ENCODE results near the gene SIGLEC9. TPM values are rescaled to one million over a fixed set of nuclear protein-coding genes. Genes with fewer than 3 reads are reported as not detected.

SIGLEC9 gene
- total RNA-seq, 1 donor from 2014 or later = 0.85 TPM

GRCh38 chr19:51108805-51109146 lies 15.9 kb upstream of the SIGLEC9 start:
- Histone ChIP-seq H3K4me1 (peaks cover 6 to 9% of the 10 kb centered on the region in 2 donors), H3K4me3 (peak overlapping the region; percentile 69 to 74), H3K27me3 (no peaks in the 10 kb centered on the region), H3K9me3 (no peaks in the 10 kb centered on the region), H3K27ac (peak overlapping the region in 1 of 2 donors; percentile 27), H3K36me3 (peaks cover 4 to 7% of the 10 kb centered on the region in 2 donors)
- no peak for DNase-seq (ENCODE audit: low spot score in 2 of 2)
- intact Hi-C loops (cut with DNase I) = loop anchor here (1.0 to 10.0 kb wide), 8 partner anchors 232 to 731 kb away; partner anchors contain the start of genes CLDND2, ETFB, JOSD2 and NR1H2
- TF ChIP-seq, protein P1, sequence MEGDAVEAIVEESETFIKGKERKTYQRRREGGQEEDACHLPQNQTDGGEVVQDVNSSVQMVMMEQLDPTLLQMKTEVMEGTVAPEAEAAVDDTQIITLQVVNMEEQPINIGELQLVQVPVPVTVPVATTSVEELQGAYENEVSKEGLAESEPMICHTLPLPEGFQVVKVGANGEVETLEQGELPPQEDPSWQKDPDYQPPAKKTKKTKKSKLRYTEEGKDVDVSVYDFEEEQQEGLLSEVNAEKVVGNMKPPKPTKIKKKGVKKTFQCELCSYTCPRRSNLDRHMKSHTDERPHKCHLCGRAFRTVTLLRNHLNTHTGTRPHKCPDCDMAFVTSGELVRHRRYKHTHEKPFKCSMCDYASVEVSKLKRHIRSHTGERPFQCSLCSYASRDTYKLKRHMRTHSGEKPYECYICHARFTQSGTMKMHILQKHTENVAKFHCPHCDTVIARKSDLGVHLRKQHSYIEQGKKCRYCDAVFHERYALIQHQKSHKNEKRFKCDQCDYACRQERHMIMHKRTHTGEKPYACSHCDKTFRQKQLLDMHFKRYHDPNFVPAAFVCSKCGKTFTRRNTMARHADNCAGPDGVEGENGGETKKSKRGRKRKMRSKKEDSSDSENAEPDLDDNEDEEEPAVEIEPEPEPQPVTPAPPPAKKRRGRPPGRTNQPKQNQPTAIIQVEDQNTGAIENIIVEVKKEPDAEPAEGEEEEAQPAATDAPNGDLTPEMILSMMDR (IDR thresholded peaks at IDR 0.05) = no peak

- no peak overlapping the region for H3K27ac ChIP-seq
- TF ChIP-seq, protein P1 (IDR thresholded peaks at IDR 0.05) = no peak
- H3K27me3 ChIP-seq = no peaks in the 10 kb centered on the region
- DNase-seq (ENCODE audit: low spot score in 2 of 2) = no peak
- no peak overlapping the region for H3K4me3 ChIP-seq
- intact Hi-C loops (cut with DNase I) = no loop called here
- no peaks in the 10 kb centered on the region for H3K36me3 ChIP-seq
- H3K4me1 ChIP-seq = peaks cover 6 to 9% of the 10 kb centered on the region in 2 donors
- no peaks in the 10 kb centered on the region for H3K9me3 ChIP-seq
Measured at GRCh38 chr19:51110666-51110971, 14.1 kb upstream of the SIGLEC9 start.

- no peak overlapping the region for H3K4me3 ChIP-seq
- H3K27me3 ChIP-seq = no peaks in the 10 kb centered on the region
- H3K27ac ChIP-seq = no peak overlapping the region
- intact Hi-C loops (cut with DNase I) = no loop called here
- DNase-seq (ENCODE audit: low spot score in 2 of 2) = no peak
- H3K36me3 ChIP-seq = no peaks in the 10 kb centered on the region
- H3K4me1 ChIP-seq = peaks cover 6 to 9% of the 10 kb centered on the region in 2 donors
- no peaks in the 10 kb centered on the region for H3K9me3 ChIP-seq
- TF ChIP-seq, protein P1 (IDR thresholded peaks at IDR 0.05) = no peak
Measured at GRCh38 chr19:51111606-51112005, 13.1 kb upstream of the SIGLEC9 start.

DNA sequence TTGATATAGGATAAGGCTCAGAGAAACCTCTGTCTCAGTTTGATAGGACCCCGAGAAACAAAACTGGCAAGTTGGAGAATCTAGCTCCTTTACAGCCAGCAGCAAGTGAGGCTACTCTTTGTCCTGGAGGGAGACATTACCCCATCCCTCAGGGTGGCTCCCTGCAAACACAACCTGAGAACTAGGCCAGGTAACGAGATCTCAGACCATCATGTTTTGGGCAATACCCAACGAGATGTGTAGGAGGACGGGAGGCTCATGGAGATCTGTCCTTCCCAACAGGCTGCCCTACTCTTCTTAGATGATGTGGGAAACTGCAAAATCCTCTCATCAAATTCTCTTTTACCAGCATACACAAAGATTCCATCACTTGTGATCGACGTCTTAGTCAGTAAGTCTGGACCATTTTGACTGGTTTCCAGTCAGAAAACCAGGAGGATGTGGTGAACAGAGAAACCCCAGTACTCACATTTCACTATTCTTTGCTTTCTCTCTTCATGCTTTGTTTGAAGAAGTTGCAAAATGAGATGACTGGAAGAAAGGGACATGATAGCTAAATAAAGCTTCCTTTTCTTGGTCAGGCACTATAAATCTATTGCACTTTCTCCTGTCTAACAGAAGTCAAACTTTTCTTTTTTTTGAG lies 10.5 kb upstream of the SIGLEC9 start:
- intact Hi-C loops (cut with DNase I) = no loop called here
- Histone ChIP-seq H3K4me1 (no peaks in the 10 kb centered on the region), H3K27me3 (no peaks in the 10 kb centered on the region), H3K9me3 (no peaks in the 10 kb centered on the region), H3K4me3 (no peak overlapping the region), H3K36me3 (no peaks in the 10 kb centered on the region), H3K27ac (no peak overlapping the region)
- no peak for DNase-seq (ENCODE audit: low spot score in 2 of 2)
- TF ChIP-seq, protein P1 (IDR thresholded peaks at IDR 0.05) = no peak

GRCh38 chr19:51116736-51117286 lies 7.9 kb upstream of the SIGLEC9 start:
- Histone ChIP-seq H3K27me3 (no peaks in the 10 kb centered on the region), H3K4me3 (no peak overlapping the region), H3K9me3 (no peaks in the 10 kb centered on the region), H3K36me3 (no peaks in the 10 kb centered on the region), H3K27ac (no peak overlapping the region), H3K4me1 (no peaks in the 10 kb centered on the region)
- no peak for DNase-seq (ENCODE audit: low spot score in 2 of 2)
- intact Hi-C loops (cut with DNase I) = no loop called here
- TF ChIP-seq, protein P1 (IDR thresholded peaks at IDR 0.05) = no peak

Measured in ascending aorta (tissue), 2 donors.